NCI-H2227 (cell line): ENCODE results near the gene GATAD2A.

Source experiments
- DNase-seq: peaks from one replicate; lab custom pipeline; 2025; ENCODE audit not compliant: unreplicated experiment; lab: John Stamatoyannopoulos, UW

GATAD2A gene

DNA sequence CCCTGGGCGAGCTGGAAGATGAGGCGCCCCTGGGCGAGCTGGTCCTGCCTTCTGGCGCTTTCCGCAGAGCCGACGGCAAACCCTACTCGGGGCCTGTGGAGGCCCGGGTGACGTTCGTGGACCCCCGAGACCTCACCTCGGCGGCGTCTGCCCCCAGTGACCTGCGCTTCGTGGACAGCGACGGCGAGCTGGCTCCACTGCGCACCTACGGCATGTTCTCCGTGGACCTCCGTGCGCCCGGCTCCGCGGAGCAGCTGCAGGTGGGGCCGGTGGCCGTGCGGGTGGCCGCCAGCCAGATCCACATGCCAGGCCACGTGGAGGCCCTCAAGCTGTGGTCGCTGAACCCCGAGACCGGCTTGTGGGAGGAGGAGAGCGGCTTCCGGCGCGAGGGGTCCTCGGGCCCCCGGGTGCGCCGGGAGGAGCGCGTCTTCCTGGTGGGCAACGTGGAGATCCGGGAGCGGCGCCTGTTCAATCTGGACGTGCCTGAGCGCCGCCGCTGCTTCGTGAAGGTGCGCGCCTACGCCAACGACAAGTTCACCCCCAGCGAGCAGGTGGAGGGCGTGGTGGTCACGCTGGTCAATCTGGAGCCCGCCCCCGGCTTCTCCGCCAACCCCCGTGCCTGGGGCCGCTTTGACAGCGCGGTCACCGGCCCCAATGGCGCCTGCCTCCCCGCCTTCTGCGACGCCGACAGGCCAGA, 138.9 kb downstream of the GATAD2A start:
- DNase-seq, result no peak

DNA sequence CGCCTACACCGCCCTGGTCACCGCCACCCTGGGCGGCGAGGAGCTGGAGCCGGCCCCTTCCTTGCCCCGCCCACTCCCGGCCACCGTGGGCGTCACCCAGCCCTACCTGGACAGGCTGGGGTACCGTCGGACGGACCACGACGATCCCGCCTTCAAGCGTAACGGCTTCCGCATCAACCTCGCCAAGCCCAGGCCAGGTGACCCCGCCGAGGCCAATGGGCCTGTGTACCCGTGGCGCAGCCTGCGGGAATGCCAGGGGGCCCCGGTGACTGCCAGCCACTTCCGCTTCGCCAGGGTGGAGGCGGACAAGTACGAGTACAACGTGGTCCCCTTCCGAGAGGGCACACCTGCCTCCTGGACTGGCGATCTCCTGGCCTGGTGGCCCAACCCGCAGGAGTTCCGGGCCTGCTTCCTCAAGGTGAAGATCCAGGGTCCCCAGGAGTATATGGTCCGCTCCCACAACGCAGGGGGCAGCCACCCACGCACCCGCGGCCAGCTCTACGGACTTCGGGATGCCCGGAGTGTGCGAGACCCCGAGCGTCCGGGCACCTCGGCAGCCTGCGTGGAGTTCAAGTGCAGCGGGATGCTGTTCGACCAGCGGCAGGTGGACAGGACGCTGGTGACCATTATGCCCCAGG, 139.6 kb downstream of the GATAD2A start:
- no peak for DNase-seq

DNA sequence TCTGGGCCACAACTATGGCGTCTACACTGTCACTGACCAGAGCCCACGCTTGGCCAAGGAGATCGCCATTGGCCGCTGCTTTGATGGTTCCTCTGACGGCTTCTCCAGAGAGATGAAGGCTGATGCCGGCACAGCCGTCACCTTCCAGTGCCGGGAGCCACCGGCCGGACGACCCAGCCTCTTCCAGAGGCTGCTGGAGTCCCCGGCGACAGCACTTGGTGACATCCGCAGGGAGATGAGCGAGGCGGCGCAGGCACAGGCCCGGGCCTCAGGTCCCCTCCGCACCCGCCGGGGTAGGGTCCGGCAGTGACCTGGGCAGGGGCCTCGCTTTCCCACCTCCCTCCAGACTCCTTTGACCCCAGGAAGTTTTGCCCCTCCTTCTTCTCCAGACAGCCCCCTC, 140.2 kb downstream of the GATAD2A start:
- DNase-seq, result no peak

DNA sequence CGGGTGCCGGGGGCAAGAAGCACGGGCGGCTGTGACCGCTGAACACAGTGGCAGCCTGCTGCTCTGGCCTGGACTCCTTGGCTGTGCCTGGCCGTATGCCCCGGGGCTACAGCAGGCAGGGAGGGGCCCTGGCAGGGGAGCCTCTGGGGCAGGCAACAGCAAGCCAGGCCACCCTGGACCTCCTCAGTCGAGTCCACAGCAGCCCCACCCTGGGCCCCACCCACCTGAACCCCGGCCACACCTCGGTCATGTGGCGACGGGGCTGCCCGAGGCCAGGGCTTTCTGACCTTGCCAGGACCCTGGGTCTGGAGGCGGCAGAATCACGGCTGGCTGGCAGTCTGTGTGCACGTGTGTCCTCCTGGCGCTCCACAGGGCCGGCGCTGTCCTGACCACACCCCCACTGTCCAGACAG, 141.3 kb downstream of the GATAD2A start:
- no peak for DNase-seq

DNA sequence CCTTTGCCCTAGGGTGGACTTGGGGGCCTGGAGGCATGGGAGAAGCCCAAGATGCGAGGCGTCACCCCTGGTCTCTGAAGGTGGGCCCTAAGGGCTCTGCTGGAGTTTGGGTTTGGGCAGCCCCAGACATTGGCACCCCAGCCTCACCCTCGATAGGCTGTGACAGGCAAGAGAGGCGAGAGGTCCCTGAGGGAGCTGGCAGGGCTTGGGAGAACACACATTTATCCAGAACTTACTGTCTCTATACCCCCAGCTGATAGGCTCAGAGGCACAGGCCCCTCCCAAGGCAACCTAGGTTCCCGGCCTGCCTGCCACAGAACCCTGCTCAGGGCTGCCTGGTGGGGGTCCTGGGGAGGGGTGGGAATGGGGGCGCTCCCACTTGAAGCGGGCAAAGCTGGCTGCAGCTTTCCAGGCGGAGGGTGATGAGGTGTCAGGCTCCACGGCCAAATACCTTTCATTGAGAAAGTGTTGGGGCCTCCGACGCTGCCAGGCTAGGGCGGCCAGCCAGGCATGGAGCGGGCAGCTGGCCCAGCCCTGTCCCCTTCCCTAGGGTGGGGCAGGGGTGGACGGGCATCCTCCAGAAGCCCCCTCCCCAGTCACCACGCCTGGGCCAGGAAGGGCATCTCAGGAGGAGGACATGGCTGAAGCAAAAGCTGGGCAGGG, 142.3 kb downstream of the GATAD2A start:
- no peak for DNase-seq

DNA sequence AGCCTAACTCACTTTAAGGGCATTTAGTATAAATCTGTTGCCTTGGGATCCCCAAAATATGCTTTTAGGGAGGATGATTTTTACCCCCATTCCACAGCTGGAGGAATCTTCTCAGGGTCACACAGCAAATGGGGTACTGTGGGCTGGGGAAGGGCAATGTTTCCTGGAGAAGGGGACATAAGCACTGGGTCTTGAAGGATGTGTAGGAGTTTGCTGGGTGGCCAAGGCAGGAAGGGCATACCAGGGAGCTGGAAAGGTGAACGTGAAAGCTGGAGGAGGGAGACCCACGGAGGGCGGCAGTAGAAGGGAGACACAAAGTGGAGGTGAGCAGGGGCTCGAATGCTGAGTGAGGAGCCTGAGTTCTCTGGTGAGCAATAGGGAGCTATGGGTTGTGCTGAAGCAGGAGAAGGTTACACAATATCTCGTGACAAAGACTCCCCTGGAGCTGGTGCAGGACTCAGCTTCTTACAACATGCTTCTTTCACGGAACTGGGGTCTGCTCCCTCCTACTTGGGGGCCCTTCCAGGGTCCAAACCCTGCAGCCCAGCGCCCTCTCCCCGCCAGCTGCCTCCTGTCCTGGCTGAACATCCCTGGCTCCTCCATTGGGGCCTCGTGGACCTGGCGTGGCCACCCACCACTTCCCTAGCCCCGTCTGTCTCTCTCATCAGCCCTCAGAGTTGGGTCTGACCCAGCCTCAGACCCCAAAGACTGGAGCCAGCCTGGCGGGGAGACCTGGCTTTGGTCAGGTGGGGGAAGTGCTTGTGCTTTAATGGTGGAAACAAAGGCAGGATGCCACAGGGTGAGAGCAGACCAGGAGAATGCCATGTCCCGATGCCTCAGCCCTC, 143.7 kb downstream of the GATAD2A start:
- DNase-seq, result no peak

DNA sequence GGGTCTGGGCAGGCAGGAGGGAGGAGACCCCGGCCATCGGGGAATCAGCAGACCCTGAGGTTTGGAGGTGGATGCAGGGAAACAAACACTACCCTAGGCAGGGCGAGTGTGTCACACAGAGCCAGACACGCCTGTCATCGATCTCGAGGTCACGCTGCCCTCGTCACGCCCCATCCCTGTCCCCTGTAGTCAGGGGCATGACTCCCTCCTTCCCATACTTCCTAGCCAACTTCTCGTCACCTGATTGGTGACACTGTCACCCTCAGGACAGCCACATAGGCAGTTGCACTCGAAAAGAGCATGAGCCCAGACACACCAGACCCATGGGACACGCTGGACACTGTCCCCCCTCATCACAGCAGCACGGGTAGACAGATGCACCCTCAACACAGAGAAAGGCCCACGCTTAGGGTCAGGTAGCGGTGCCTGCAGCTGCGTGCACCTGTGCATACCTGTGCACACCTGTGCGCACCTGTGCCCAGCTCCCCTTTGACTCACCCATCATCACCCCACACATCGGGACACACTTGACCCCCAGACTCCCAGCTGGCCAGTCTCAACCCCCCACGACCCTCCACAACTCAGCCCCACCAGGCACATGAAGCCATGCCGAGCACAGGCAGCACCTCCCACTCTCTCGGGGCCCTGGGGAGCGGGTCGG, 144.5 kb downstream of the GATAD2A start:
- no peak for DNase-seq

DNA sequence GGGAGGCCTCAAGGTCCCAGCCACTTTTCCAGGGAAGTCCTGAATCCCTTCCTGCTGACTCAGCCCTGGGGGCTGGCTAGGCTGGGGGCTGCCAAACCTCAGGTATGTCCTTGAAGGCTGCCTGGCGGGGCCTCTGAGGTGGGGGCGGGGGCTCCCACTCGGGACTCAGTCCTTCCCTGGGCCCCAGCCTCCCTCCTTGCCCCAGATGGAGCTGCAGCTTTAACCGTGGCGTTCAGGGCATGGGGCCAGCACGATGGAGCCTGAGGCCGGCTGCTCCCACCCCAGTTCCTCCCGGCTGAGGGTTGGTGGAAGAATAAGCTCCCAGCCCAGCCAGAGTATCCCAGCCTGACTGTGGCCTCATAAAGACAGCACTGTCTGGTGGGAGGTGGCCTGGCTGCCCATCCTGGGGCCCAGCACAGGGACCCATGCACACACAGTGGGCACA, 145.0 kb downstream of the GATAD2A start:
- DNase-seq, result no peak

DNA sequence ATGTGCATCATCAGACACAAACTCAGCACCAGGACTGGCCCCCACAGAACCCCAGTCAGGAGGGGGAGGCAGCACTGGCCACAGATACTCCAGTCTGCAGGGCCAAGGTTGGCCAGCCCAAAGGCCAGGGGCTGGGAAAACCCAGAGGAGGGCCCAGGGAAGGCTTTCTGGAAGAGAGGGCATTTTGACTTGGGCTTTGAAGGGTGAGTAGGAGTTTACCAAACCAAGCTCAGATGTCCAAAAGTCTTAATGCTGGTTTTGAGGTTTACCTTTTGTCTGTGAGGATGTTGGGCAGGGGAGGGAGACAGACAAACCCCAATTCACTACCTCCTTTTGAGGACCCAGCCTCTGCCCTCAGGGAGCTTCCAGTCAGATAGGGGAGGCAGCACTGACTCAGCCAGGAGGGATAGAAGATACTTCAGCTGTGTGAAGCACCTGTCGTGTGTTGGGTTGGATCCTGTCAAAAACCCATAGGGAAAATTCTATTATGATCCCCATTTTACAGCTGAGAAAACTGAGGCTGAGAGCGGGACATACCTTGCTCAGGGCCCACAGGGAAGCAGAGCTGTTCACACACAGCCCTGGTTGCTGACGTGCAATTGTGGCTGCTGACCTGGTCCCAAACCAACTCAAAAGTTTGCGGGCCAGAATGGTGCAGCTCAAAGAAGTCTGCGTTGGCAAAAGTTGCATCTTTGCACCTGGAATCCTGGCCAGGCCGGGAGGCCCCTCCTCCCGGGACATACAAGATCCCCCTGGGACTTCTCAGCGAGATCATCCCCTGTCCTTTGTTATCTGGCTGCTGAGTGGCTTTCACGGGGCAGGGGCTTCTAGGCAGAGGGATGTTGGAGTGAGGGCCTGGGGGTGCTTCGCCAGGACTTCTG, 145.7 kb downstream of the GATAD2A start:
- no peak for DNase-seq

DNA sequence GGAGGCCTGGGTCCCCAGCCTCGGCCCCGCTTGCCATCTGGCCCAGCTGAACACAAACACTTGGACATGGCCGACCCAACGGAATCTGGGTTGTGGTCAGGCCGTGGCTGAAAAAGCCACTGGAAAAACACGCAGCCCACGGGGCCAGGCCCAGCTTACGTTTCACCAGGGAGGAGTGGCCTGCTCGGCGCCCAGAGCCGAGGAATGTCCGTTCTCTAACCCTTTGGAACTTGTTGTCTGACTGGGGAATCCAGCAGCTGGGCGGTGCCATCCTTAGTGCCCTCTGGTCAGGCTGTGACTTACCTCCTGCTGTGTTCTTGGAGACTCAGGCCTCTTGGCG, 146.3 kb downstream of the GATAD2A start:
- DNase-seq, result no peak

DNA sequence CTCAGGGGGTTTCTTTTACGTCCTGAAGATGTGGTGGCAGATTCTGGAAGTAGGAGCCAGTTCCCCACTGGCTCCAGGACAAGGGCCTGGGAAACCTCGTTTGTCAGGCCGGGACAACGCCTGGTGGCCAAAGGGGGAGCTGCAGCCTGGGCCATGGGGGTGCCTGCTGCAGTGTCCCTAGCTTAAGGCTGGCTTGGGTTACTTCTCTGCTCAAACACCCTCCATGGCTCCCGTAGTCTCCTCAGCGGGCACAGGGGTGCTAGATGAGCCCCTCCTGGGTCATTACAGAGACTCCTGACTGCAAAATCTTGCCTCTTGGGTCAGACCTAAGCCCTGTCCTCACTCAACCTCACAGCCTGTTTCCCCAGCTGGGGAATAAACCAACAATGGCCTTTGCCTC, 147.3 kb downstream of the GATAD2A start:
- peak; percentile 13 for DNase-seq

DNA sequence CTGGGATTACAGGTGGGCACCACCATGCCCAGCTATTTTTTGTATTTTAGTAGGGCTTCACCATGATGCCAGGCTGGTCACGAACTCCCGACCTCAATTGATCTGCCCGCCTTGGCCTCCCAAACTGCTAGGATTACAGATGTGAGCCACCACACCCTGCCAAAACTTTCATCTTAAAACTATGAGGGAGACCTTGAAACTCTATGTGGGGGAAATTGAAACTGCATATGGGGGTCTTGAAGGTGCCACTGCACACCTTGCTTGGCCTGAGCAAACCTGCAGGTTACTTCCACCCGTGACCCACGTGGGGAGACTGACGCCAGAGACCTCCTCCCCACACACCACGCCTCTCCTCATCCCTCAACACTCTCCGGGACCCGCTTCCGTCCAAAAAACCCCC, 148.2 kb downstream of the GATAD2A start:
- DNase-seq, result no peak

DNA sequence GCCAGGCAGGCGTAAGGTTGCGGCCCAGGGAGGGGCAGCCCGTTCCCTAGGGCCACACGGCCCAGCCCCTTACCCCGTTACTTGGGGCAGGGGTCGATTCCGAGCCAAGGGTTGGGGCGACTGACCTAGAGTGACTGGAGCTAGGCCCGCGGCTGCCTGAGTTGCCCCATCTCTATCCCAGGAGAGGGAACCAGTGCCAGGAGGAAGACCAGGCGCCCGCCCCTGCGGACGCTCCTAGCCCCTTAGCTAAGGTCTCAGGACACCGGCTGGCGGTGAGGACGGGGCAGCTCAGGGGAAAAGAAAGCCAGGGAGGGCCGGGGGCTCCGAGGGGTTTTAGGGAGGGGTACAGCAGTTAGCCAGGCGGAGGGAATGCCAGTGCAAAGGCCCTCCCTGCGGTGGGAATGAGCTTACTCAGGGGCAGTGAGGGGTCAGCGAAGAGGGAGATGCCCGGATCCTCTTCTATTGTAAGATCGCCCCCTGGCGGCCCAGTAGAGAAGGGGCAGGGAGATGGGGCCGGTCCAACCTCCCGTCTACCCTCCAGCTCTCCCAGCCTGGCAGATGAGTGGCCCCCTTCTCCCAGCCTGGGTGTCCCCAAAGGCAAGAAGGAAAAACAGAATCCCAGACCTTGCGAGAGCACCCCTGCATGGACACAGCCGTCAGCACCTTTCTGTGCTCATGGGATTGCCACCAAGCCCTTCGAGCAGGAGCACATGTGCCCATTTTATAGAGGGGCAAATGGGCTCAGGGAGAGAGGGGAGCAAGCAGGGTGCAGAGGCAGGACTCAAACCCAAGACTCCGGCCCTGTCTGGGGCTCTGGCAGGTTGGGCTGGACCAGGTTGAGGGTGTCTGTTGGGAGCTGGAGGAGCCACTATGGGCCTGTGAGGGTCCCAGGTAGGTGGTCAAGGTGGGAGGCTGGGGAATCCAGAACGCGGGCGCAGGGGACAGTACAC, 148.9 kb downstream of the GATAD2A start:
- DNase-seq, result peak; percentile 28

DNA sequence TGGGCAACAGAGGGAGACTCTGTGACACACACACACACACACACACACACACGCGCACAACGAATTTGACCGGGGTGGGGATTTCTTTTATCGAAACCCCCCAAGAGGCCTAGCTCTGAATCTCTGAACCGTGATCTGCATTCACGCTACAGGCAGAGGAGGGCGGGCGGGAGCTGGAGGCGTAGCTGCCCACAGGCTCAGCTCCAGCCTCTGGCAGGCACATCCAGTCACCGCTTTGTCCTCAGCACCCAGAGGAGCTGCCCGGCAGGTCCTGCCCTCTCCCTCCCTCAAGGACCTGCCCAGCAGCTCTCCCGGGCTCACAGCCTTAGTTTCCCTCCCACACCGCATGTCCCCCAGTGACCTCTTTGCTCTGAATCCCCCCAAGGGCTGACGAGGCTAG, 152.6 kb downstream of the GATAD2A start:
- DNase-seq, result no peak
